PC-3 (cell line): ENCODE measurements around the gene L3MBTL1. TPM values are rescaled to one million over a fixed set of nuclear protein-coding genes. Genes with fewer than 3 reads are reported as not detected.

Experiments
- ATAC-seq: fragments of 200-7000 bp; cut with Tn5 transposase; 2 replicates; pipeline ENCODE4 v1.9.1; 2020; ENCODE audit warnings: mild to moderate bottlenecking, moderate library complexity
- BruUV-seq: library from RNA; stranded (reverse); fragments of 400-500 nt; replicated peaks from 2 replicates; lab custom pipeline; 2021; lab: Mats Ljungman, UMichigan
- CTCF ChIA-PET: fragments of 300-600 bp; sonication (Branson Sonifier 250); formaldehyde crosslinking; loops from one replicate; lab custom pipeline; 2022; ENCODE audit warnings: antibody characterized with exemption; lab: Charles Lee
- POLR2A ChIA-PET: fragments of 300-600 bp; sonication (Branson Sonifier 250); formaldehyde crosslinking; loops from one replicate; lab custom pipeline; 2022; ENCODE audit warnings: antibody characterized with exemption; ENCODE audit not compliant: unreplicated experiment; lab: Charles Lee
- DNase-seq: peaks from one replicate; pipeline ENCODE4 v3.0.0-alpha.2; 2015
- H2AFZ ChIP-seq: fragments of 300-600 bp; sonication (generic); 2 replicates; pipeline ENCODE4 v1.6.0; 2016; ENCODE audit warnings: antibody characterized with exemption, low read length
- H3F3A ChIP-seq: fragments of 300-600 bp; sonication (generic); one replicate; pipeline ENCODE4 v1.6.0; 2017; ENCODE audit warnings: antibody characterized with exemption, low read length, control low read depth, mild to moderate bottlenecking; ENCODE audit not compliant: unreplicated experiment
- H3K27ac ChIP-seq: fragments of 300-600 bp; sonication (generic); 2 replicates; pipeline ENCODE4 v1.5.1; 2016; ENCODE audit warnings: mild to moderate bottlenecking, low read length
- H3K27me3 ChIP-seq: fragments of 300-600 bp; sonication (generic); 2 replicates; pipeline ENCODE4 v1.6.1; 2016; ENCODE audit warnings: low read length, mixed read lengths
- H3K36me3 ChIP-seq: fragments of 300-600 bp; sonication (generic); 2 replicates; pipeline ENCODE4 v1.6.1; 2016; ENCODE audit warnings: low read depth, mixed run types, low read length, mixed read lengths
- H3K4me1 ChIP-seq: fragments of 300-600 bp; sonication (generic); 2 replicates; pipeline ENCODE4 v1.5.1; 2016; ENCODE audit warnings: low read length; ENCODE audit not compliant: insufficient read depth
- H3K4me2 ChIP-seq: fragments of 300-600 bp; sonication (generic); 2 replicates; pipeline ENCODE4 v1.6.0; 2016; ENCODE audit warnings: low read length
- H3K4me3 ChIP-seq: fragments of 300-600 bp; sonication (generic); 2 replicates; pipeline ENCODE4 v1.5.1; 2016; ENCODE audit warnings: mild to moderate bottlenecking, low read length, mixed read lengths
- H3K79me2 ChIP-seq: fragments of 300-600 bp; sonication (generic); 2 replicates; pipeline ENCODE4 v1.6.1; 2017; ENCODE audit warnings: low read length, mixed read lengths
- H3K9ac ChIP-seq: fragments of 300-600 bp; sonication (generic); 2 replicates; pipeline ENCODE4 v1.6.0; 2016; ENCODE audit warnings: mild to moderate bottlenecking, low read length
- H3K9me2 ChIP-seq: fragments of 300-600 bp; sonication (generic); replicated peaks from 2 replicates; pipeline ENCODE4 v1.6.1; 2016; ENCODE audit warnings: mixed run types, low read length, mixed read lengths
- H3K9me3 ChIP-seq: fragments of 300-600 bp; sonication (generic); 2 replicates; pipeline ENCODE4 v1.6.1; 2016; ENCODE audit warnings: low read length, mixed read lengths
- H4K20me1 ChIP-seq: fragments of 300-600 bp; sonication (generic); 2 replicates; pipeline ENCODE4 v1.6.1; 2016; ENCODE audit warnings: low read length, mixed read lengths
- CTCF ChIP-seq: fragments of 300-600 bp; sonication (generic); conservative IDR thresholded peaks from 2 replicates; pipeline ENCODE4 v1.5.1; 2017; ENCODE audit warnings: antibody characterized with exemption, low read depth, mild to moderate bottlenecking, low read length
- EZH2 ChIP-seq: fragments of 300-600 bp; sonication (generic); IDR thresholded peaks from one replicate; pipeline ENCODE4 v1.6.1; 2017; ENCODE audit warnings: antibody characterized with exemption, mild to moderate bottlenecking, low read length; ENCODE audit not compliant: unreplicated experiment
- EZH2phosphoT487 ChIP-seq: fragments of 300-600 bp; sonication (generic); IDR thresholded peaks from 2 replicates; pipeline ENCODE4 v1.6.1; 2018; ENCODE audit warnings: mild to moderate bottlenecking, antibody characterized with exemption, low read length, borderline replicate concordance
- intact Hi-C: fragments of 100-400 bp; cut with micrococcal nuclease; formaldehyde crosslinking; loops from 2 replicates; pipeline ENCODE4 v1.9.0; 2023
- total RNA-seq: library from RNA; depleted of rRNA; stranded (reverse); fragments of >200 nt; gene quantifications from 2 replicates; pipeline ENCODE4 v1.2.3, GENCODE V29; 2014

Gene L3MBTL1
- total RNA-seq, 1 experiment from 2014 or later = 9.9 TPM

- DNase-seq (no peak), ATAC-seq (no peak)
- no peaks in the 10 kb centered on the region for H3K9me3 ChIP-seq
- POLR2A ChIA-PET = no interaction called here
- H3K9ac ChIP-seq = no peak overlapping the region
- H3K27ac ChIP-seq = no peak overlapping the region
- H3K4me2 ChIP-seq = no peak overlapping the region
- H3K9me2 ChIP-seq = no peaks in the 10 kb centered on the region
- H3K4me1 ChIP-seq = 0 out of 2 replicates have a peak, but pooled peaks cover 6% of the 10 kb centered on the region
- H3K79me2 ChIP-seq = no peaks in the 10 kb centered on the region
- no peaks in the 10 kb centered on the region for H3F3A ChIP-seq
- intact Hi-C loops = no loop called here
- no peak for TF ChIP-seq EZH2phosphoT487
- no peak for TF ChIP-seq EZH2
- no peak for TF ChIP-seq CTCF
- no peaks in the 10 kb centered on the region for H4K20me1 ChIP-seq
- H2AFZ ChIP-seq = no peak overlapping the region
- CTCF ChIA-PET = no interaction called here
- BruUV-seq = no TSS peak
- H3K4me3 ChIP-seq = no peak overlapping the region
- H3K27me3 ChIP-seq = no peaks in the 10 kb centered on the region
- H3K36me3 ChIP-seq = no peaks in the 10 kb centered on the region
Observed at GRCh38 chr20:43548273-43548880, 40.9 kb downstream of the L3MBTL1 start.

- Histone ChIP-seq H3K79me2 (no peaks in the 10 kb centered on the region), H3K27me3 (no peaks in the 10 kb centered on the region), H3K4me1 (no peaks in the 10 kb centered on the region), H3K9me3 (no peaks in the 10 kb centered on the region), H3K4me3 (no peak overlapping the region), H3F3A (no peaks in the 10 kb centered on the region), H3K9me2 (no peaks in the 10 kb centered on the region), H3K9ac (no peak overlapping the region), H2AFZ (no peak overlapping the region), H4K20me1 (no peaks in the 10 kb centered on the region), H3K27ac (no peak overlapping the region), H3K36me3 (no peaks in the 10 kb centered on the region), H3K4me2 (no peak overlapping the region)
- DNase-seq = no peak
- ATAC-seq = no peak
- TF ChIP-seq EZH2phosphoT487 (no peak), EZH2 (no peak), CTCF (no peak)
- no TSS peak for BruUV-seq
- intact Hi-C loops = no loop called here
- POLR2A ChIA-PET = no interaction called here
- CTCF ChIA-PET = interaction anchor here (0.5 kb wide), 2 partner anchors 75 to 212 kb away, joined by 3 to 4 read pairs; no protein-coding TSS in a partner anchor
Observed at GRCh38 chr20:43549416-43550065, 42.0 kb downstream of the L3MBTL1 start.

- intact Hi-C loops = no loop called here
- Histone ChIP-seq H3K9ac (no peak overlapping the region), H3K9me3 (no peaks in the 10 kb centered on the region), H3K4me3 (no peak overlapping the region), H4K20me1 (no peaks in the 10 kb centered on the region), H3K4me1 (no peaks in the 10 kb centered on the region), H3K9me2 (no peaks in the 10 kb centered on the region), H2AFZ (no peak overlapping the region), H3K36me3 (no peaks in the 10 kb centered on the region), H3K79me2 (no peaks in the 10 kb centered on the region), H3K27me3 (no peaks in the 10 kb centered on the region), H3F3A (no peaks in the 10 kb centered on the region), H3K27ac (no peak overlapping the region), H3K4me2 (no peak overlapping the region)
- ChIA-PET CTCF (interaction anchor here (0.5 kb wide), 1 partner anchor 211 kb away, joined by 4 read pairs; no protein-coding TSS in a partner anchor), POLR2A (no interaction called here)
- DNase-seq (no peak), ATAC-seq (no peak)
- TF ChIP-seq EZH2 = no peak
- no peak for TF ChIP-seq EZH2phosphoT487
- no peak for TF ChIP-seq CTCF
- no TSS peak for BruUV-seq
Observed at GRCh38 chr20:43550456-43550855, 43.0 kb downstream of the L3MBTL1 start.
